ENCODE results near the gene RPAP3.
A peak's percentile ranks its signal among the peaks of the same experiment; 100 is the strongest.
"Not testable (repeated sequence)": the region's sequence is repeated elsewhere in the genome, so short reads cannot be mapped to it uniquely, and the experiment has no call there.

The RPAP3 gene

DNA sequence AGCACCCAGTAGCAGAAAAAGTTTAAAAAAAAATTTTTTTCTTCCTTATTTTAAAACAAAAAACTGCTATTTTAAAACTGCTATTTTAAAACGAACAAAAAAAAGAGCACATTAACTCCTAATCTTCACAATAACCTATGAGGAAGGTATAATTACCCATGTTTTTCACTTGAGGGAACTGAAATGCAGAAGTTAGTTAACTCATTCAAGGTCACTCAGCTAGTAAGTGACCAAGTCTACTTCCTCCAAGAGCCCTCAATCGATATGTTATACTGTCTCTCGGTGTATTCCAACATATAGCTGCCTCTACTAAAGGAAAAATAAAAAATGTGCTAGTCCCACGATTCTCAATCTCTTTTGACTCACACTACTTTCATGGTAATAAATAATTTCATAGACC is 7.8 kb downstream of the RPAP3 start:
- no peak overlapping the region for H3K27ac ChIP-seq (ENCODE audit: insufficient read depth, low read length, poor library complexity, severe bottlenecking)
- no peaks in the 10 kb centered on the region for H3K27me3 ChIP-seq (replicated peaks; ENCODE audit: control insufficient read depth, insufficient read depth, low read length, poor library complexity, severe bottlenecking)
- H3K4me1 ChIP-seq (ENCODE audit: control insufficient read depth, insufficient read depth, low read length, poor library complexity, severe bottlenecking) = no peaks in the 10 kb centered on the region
- H3K9me3 ChIP-seq (ENCODE audit: control insufficient read depth, low read length) = no peaks in the 10 kb centered on the region
- no peak overlapping the region for H3K4me3 ChIP-seq (ENCODE audit: insufficient read depth, low read depth, low read length, poor library complexity, severe bottlenecking)
- no peak for DNase-seq
- H3K36me3 ChIP-seq (ENCODE audit: control insufficient read depth, insufficient read depth, low read length) = peaks cover 29% of the 10 kb centered on the region

GRCh38 chr12:47689215-47689614 is 16.6 kb downstream of the RPAP3 start:
- no peaks in the 10 kb centered on the region for H3K9me3 ChIP-seq (ENCODE audit: control insufficient read depth, low read length)

DNA sequence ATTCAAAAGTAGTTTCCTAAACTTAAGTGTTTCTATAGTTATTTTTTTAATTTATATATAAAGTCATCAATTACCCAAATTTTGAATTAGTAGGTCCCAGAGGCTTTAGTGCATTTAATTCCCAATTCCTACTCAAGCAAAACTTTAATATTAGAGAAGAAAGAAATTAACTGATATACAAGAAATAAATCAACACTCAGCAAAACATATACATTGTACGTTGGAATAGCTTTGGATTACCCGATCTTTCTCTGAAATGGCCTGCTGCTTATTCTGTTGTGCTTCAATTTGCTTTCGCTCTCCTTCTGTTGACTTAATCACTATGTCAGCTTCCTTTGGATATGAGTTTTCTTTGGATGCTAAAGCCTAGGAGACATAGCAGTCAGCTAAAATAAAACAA is 18.2 kb downstream of the RPAP3 start:
- Histone ChIP-seq H3K27me3 (replicated peaks; ENCODE audit: control insufficient read depth, insufficient read depth, low read length, poor library complexity, severe bottlenecking) (no peaks in the 10 kb centered on the region), H3K27ac (ENCODE audit: insufficient read depth, low read length, poor library complexity, severe bottlenecking) (no peak overlapping the region), H3K9me3 (ENCODE audit: control insufficient read depth, low read length) (no peaks in the 10 kb centered on the region), H3K36me3 (ENCODE audit: control insufficient read depth, insufficient read depth, low read length) (peaks cover 19% of the 10 kb centered on the region), H3K4me1 (ENCODE audit: control insufficient read depth, insufficient read depth, low read length, poor library complexity, severe bottlenecking) (no peaks in the 10 kb centered on the region), H3K4me3 (ENCODE audit: insufficient read depth, low read depth, low read length, poor library complexity, severe bottlenecking) (no peak overlapping the region)
- DNase-seq = no peak

More at GRCh38 chr12:47689215-47689614, 16.6 kb downstream of the RPAP3 start:
- Histone ChIP-seq H3K36me3 (ENCODE audit: control insufficient read depth, insufficient read depth, low read length) (peaks cover 18% of the 10 kb centered on the region), H3K27ac (ENCODE audit: insufficient read depth, low read length, poor library complexity, severe bottlenecking) (no peak overlapping the region), H3K27me3 (replicated peaks; ENCODE audit: control insufficient read depth, insufficient read depth, low read length, poor library complexity, severe bottlenecking) (no peaks in the 10 kb centered on the region), H3K4me3 (ENCODE audit: insufficient read depth, low read depth, low read length, poor library complexity, severe bottlenecking) (no peak overlapping the region), H3K4me1 (ENCODE audit: control insufficient read depth, insufficient read depth, low read length, poor library complexity, severe bottlenecking) (no peaks in the 10 kb centered on the region)
- no peak for DNase-seq

GRCh38 chr12:47686645-47687240 is 19.1 kb downstream of the RPAP3 start:
- Histone ChIP-seq H3K36me3 (ENCODE audit: control insufficient read depth, insufficient read depth, low read length) (peaks cover 21% of the 10 kb centered on the region), H3K27ac (ENCODE audit: insufficient read depth, low read length, poor library complexity, severe bottlenecking) (no peak overlapping the region), H3K4me3 (ENCODE audit: insufficient read depth, low read depth, low read length, poor library complexity, severe bottlenecking) (no peak overlapping the region), H3K4me1 (ENCODE audit: control insufficient read depth, insufficient read depth, low read length, poor library complexity, severe bottlenecking) (no peaks in the 10 kb centered on the region), H3K9me3 (ENCODE audit: control insufficient read depth, low read length) (no peaks in the 10 kb centered on the region), H3K27me3 (replicated peaks; ENCODE audit: control insufficient read depth, insufficient read depth, low read length, poor library complexity, severe bottlenecking) (no peaks in the 10 kb centered on the region)
- DNase-seq = no peak

DNA sequence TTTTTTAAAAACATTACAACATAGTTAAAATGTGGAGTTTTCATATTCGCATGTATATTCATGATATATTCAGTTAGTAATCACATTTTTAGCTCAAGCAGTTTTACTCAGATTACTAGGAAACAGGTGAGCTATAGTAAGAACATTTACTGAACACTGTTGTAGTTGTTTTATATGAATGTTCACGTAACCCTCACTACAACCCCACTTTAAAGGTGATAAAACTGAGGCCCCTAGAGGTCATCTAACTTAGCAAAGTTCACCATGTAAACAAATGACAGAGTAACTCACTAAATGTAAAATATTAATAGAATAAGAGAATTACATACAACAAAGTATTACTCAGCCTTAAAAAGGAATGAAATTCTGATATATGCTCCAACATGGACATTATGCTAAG is 26.0 kb downstream of the RPAP3 start:
- Histone ChIP-seq H3K4me3 (ENCODE audit: insufficient read depth, low read depth, low read length, poor library complexity, severe bottlenecking) (no peak overlapping the region), H3K9me3 (ENCODE audit: control insufficient read depth, low read length) (no peaks in the 10 kb centered on the region), H3K36me3 (ENCODE audit: control insufficient read depth, insufficient read depth, low read length) (peaks cover 14% of the 10 kb centered on the region), H3K27ac (ENCODE audit: insufficient read depth, low read length, poor library complexity, severe bottlenecking) (no peak overlapping the region), H3K27me3 (replicated peaks; ENCODE audit: control insufficient read depth, insufficient read depth, low read length, poor library complexity, severe bottlenecking) (no peaks in the 10 kb centered on the region), H3K4me1 (ENCODE audit: control insufficient read depth, insufficient read depth, low read length, poor library complexity, severe bottlenecking) (no peaks in the 10 kb centered on the region)
- DNase-seq = no peak

GRCh38 chr12:47672068-47672467 is 33.8 kb downstream of the RPAP3 start:
- Histone ChIP-seq H3K27me3 (replicated peaks; ENCODE audit: control insufficient read depth, insufficient read depth, low read length, poor library complexity, severe bottlenecking) (no peaks in the 10 kb centered on the region), H3K36me3 (ENCODE audit: control insufficient read depth, insufficient read depth, low read length) (peaks cover 31% of the 10 kb centered on the region), H3K4me1 (ENCODE audit: control insufficient read depth, insufficient read depth, low read length, poor library complexity, severe bottlenecking) (no peaks in the 10 kb centered on the region), H3K27ac (ENCODE audit: insufficient read depth, low read length, poor library complexity, severe bottlenecking) (no peak overlapping the region), H3K4me3 (ENCODE audit: insufficient read depth, low read depth, low read length, poor library complexity, severe bottlenecking) (no peak overlapping the region), H3K9me3 (ENCODE audit: control insufficient read depth, low read length) (no peaks in the 10 kb centered on the region)
- DNase-seq = no peak

- peaks cover 33% of the 10 kb centered on the region for H3K36me3 ChIP-seq (ENCODE audit: control insufficient read depth, insufficient read depth, low read length)
- not testable (repeated sequence) for DNase-seq; H3K4me3 ChIP-seq (ENCODE audit: insufficient read depth, low read depth, low read length, poor library complexity, severe bottlenecking)
These were observed 37.9 kb downstream of the RPAP3 start for GRCh38 chr12:47667935-47668334.

GRCh38 chr12:47652521-47653234 is 53.2 kb downstream of the RPAP3 start:
- DNase-seq = no peak

More at GRCh38 chr12:47667935-47668334, 37.9 kb downstream of the RPAP3 start:
- H3K27me3 ChIP-seq (replicated peaks; ENCODE audit: control insufficient read depth, insufficient read depth, low read length, poor library complexity, severe bottlenecking); H3K27ac ChIP-seq (ENCODE audit: insufficient read depth, low read length, poor library complexity, severe bottlenecking); H3K9me3 ChIP-seq (ENCODE audit: control insufficient read depth, low read length); H3K4me1 ChIP-seq (ENCODE audit: control insufficient read depth, insufficient read depth, low read length, poor library complexity, severe bottlenecking): not testable (repeated sequence)

GRCh38 chr12:47651368-47652254 is 54.2 kb downstream of the RPAP3 start:
- Histone ChIP-seq H3K4me3 (ENCODE audit: insufficient read depth, low read depth, low read length, poor library complexity, severe bottlenecking) (peak overlapping the region; percentile 27), H3K9me3 (ENCODE audit: control insufficient read depth, low read length) (no peaks in the 10 kb centered on the region), H3K27me3 (replicated peaks; ENCODE audit: control insufficient read depth, insufficient read depth, low read length, poor library complexity, severe bottlenecking) (no peaks in the 10 kb centered on the region), H3K27ac (ENCODE audit: insufficient read depth, low read length, poor library complexity, severe bottlenecking) (no peak overlapping the region), H3K4me1 (ENCODE audit: control insufficient read depth, insufficient read depth, low read length, poor library complexity, severe bottlenecking) (peaks cover 4% of the 10 kb centered on the region), H3K36me3 (ENCODE audit: control insufficient read depth, insufficient read depth, low read length) (no peaks in the 10 kb centered on the region)
- DNase-seq = peak in 2 of 3 donors; percentile 13 to 26

More at GRCh38 chr12:47652521-47653234, 53.2 kb downstream of the RPAP3 start:
- Histone ChIP-seq H3K4me1 (ENCODE audit: control insufficient read depth, insufficient read depth, low read length, poor library complexity, severe bottlenecking) (peaks cover 4% of the 10 kb centered on the region), H3K9me3 (ENCODE audit: control insufficient read depth, low read length) (no peaks in the 10 kb centered on the region), H3K27ac (ENCODE audit: insufficient read depth, low read length, poor library complexity, severe bottlenecking) (no peak overlapping the region), H3K36me3 (ENCODE audit: control insufficient read depth, insufficient read depth, low read length) (no peaks in the 10 kb centered on the region), H3K27me3 (replicated peaks; ENCODE audit: control insufficient read depth, insufficient read depth, low read length, poor library complexity, severe bottlenecking) (no peaks in the 10 kb centered on the region), H3K4me3 (ENCODE audit: insufficient read depth, low read depth, low read length, poor library complexity, severe bottlenecking) (no peak overlapping the region)

- H3K27ac ChIP-seq (ENCODE audit: insufficient read depth, low read length, poor library complexity, severe bottlenecking) = no peak overlapping the region
- no peaks in the 10 kb centered on the region for H3K36me3 ChIP-seq (ENCODE audit: control insufficient read depth, insufficient read depth, low read length)
- no peaks in the 10 kb centered on the region for H3K27me3 ChIP-seq (replicated peaks; ENCODE audit: control insufficient read depth, insufficient read depth, low read length, poor library complexity, severe bottlenecking)
- no peaks in the 10 kb centered on the region for H3K9me3 ChIP-seq (ENCODE audit: control insufficient read depth, low read length)
- H3K4me1 ChIP-seq (ENCODE audit: control insufficient read depth, insufficient read depth, low read length, poor library complexity, severe bottlenecking) = peaks cover 4% of the 10 kb centered on the region
- H3K4me3 ChIP-seq (ENCODE audit: insufficient read depth, low read depth, low read length, poor library complexity, severe bottlenecking) = no peak overlapping the region
- no peak for DNase-seq
These were observed 55.4 kb downstream of the RPAP3 start for GRCh38 chr12:47650469-47650868.
